Neural cell (in vitro differentiated cells): Measurements from ENCODE around the gene GPATCH2L.

Experiments
- EP300 ChIP-seq: fragments of 450-650 bp; conservative IDR thresholded peaks from 2 replicates; pipeline ENCODE4 v1.6.1; 2014; ENCODE audit warnings: antibody characterized with exemption, mild to moderate bottlenecking, moderate library complexity; ENCODE audit not compliant: poor library complexity, severe bottlenecking
- EZH2 ChIP-seq: fragments of 200-600, 300-800 bp; shearing (Covaris generic), sonication (generic); IDR thresholded peaks from 2 replicates; pipeline ENCODE4 v1.6.1; 2014; ENCODE audit warnings: antibody characterized with exemption, low read length, borderline replicate concordance, mild to moderate bottlenecking; ENCODE audit not compliant: insufficient read depth, poor library complexity, severe bottlenecking
- RAD21 ChIP-seq: fragments of 450-650 bp; conservative IDR thresholded peaks from 2 replicates; pipeline ENCODE4 v1.6.1; 2014; ENCODE audit warnings: antibody characterized with exemption, mild to moderate bottlenecking, moderate library complexity
- TF ChIP-seq, protein P1 (sequence below): fragments of 450-650 bp; IDR thresholded peaks from 2 replicates; pipeline ENCODE4 v1.5.1; 2014; ENCODE audit warnings: antibody characterized with exemption, mild to moderate bottlenecking, moderate library complexity; ENCODE audit not compliant: poor library complexity, severe bottlenecking
- TF ChIP-seq, protein P2 (sequence below): IDR thresholded peaks from 2 replicates; pipeline ENCODE4 v1.6.1; 2012; ENCODE audit warnings: borderline replicate concordance

DNA sequence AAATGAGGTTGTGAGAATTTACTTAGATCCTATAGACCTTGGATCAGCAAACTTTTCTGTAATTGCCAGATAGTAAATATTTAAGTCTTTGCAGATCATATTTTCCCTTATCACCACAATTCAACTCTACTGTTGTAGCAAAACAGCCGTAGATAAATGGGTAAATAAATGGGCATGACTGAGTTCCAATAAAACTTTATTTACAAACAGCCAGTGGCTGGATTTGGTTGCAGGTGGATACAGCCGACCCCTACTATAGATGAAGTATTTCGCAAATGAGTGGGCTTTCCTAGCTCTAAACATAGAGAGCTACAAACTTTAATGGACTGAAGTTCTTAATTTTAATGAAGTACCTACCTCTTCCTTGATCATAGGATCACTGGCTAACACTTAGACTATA lies 100.7 kb downstream of the GPATCH2L start:
- TF ChIP-seq EP300, result no peak
- TF ChIP-seq EZH2, result no peak
- TF ChIP-seq, protein P1, sequence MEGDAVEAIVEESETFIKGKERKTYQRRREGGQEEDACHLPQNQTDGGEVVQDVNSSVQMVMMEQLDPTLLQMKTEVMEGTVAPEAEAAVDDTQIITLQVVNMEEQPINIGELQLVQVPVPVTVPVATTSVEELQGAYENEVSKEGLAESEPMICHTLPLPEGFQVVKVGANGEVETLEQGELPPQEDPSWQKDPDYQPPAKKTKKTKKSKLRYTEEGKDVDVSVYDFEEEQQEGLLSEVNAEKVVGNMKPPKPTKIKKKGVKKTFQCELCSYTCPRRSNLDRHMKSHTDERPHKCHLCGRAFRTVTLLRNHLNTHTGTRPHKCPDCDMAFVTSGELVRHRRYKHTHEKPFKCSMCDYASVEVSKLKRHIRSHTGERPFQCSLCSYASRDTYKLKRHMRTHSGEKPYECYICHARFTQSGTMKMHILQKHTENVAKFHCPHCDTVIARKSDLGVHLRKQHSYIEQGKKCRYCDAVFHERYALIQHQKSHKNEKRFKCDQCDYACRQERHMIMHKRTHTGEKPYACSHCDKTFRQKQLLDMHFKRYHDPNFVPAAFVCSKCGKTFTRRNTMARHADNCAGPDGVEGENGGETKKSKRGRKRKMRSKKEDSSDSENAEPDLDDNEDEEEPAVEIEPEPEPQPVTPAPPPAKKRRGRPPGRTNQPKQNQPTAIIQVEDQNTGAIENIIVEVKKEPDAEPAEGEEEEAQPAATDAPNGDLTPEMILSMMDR, result no peak
- TF ChIP-seq, protein P2, sequence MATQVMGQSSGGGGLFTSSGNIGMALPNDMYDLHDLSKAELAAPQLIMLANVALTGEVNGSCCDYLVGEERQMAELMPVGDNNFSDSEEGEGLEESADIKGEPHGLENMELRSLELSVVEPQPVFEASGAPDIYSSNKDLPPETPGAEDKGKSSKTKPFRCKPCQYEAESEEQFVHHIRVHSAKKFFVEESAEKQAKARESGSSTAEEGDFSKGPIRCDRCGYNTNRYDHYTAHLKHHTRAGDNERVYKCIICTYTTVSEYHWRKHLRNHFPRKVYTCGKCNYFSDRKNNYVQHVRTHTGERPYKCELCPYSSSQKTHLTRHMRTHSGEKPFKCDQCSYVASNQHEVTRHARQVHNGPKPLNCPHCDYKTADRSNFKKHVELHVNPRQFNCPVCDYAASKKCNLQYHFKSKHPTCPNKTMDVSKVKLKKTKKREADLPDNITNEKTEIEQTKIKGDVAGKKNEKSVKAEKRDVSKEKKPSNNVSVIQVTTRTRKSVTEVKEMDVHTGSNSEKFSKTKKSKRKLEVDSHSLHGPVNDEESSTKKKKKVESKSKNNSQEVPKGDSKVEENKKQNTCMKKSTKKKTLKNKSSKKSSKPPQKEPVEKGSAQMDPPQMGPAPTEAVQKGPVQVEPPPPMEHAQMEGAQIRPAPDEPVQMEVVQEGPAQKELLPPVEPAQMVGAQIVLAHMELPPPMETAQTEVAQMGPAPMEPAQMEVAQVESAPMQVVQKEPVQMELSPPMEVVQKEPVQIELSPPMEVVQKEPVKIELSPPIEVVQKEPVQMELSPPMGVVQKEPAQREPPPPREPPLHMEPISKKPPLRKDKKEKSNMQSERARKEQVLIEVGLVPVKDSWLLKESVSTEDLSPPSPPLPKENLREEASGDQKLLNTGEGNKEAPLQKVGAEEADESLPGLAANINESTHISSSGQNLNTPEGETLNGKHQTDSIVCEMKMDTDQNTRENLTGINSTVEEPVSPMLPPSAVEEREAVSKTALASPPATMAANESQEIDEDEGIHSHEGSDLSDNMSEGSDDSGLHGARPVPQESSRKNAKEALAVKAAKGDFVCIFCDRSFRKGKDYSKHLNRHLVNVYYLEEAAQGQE, result no peak
- no peak for TF ChIP-seq RAD21
